NCI-H345 treated with DMSO at 0.1 percent for 48 hours (cell line): ENCODE measurements around the gene BICDL2.
"Not testable (repeated sequence)": the region's sequence is repeated elsewhere in the genome, so short reads cannot be mapped to it uniquely, and the experiment has no call there.

Experiments
- DNase-seq: peaks from one replicate; lab custom pipeline; 2025; ENCODE audit not compliant: unreplicated experiment; lab: John Stamatoyannopoulos, UW

BICDL2 gene, protein sequence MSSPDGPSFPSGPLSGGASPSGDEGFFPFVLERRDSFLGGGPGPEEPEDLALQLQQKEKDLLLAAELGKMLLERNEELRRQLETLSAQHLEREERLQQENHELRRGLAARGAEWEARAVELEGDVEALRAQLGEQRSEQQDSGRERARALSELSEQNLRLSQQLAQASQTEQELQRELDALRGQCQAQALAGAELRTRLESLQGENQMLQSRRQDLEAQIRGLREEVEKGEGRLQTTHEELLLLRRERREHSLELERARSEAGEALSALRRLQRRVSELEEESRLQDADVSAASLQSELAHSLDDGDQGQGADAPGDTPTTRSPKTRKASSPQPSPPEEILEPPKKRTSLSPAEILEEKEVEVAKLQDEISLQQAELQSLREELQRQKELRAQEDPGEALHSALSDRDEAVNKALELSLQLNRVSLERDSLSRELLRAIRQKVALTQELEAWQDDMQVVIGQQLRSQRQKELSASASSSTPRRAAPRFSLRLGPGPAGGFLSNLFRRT

GRCh38 chr16:3036726-3037315 is at the start of gene BICDL2:
TSS of gene BICDL2 (minus strand) at chr16:3036944. CDS start at chr16:3035496, 1,448 bp downstream.
- DNase-seq = no peak

DNA sequence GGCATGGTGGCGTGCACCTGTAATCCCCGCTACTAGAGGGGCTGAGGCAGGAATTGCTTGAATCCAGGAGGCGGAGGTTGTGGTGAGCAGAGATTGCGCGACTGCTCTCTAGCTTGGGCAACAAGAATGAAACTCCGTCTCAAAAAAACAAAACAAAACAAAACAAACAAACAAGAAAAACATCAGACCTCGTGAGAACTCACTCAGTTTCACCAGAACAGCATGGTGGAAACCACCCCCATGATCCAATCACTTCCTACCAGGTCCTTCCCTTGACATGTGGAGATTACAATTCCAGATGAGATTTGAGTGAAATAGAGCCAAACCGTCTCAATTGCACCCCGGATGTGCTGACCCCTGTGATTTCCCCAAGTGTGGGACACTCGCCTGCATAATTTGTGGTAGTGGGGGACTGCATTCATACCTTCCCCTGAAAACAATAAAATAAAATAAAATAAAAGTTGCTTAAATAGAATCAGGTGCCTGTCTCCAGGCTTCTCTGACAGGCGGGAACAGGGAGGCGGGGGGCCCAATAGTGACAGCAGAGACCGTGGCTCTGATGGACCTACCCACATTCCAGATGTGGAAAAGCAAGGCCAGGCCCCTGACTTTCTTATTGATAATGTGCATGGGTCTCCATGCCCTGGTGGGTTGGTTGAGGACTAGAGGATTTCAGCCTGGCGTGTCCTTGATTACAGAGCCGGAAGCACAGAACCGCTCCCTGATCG is 49.3 kb upstream of the BICDL2 start:
- no peak for DNase-seq

DNA sequence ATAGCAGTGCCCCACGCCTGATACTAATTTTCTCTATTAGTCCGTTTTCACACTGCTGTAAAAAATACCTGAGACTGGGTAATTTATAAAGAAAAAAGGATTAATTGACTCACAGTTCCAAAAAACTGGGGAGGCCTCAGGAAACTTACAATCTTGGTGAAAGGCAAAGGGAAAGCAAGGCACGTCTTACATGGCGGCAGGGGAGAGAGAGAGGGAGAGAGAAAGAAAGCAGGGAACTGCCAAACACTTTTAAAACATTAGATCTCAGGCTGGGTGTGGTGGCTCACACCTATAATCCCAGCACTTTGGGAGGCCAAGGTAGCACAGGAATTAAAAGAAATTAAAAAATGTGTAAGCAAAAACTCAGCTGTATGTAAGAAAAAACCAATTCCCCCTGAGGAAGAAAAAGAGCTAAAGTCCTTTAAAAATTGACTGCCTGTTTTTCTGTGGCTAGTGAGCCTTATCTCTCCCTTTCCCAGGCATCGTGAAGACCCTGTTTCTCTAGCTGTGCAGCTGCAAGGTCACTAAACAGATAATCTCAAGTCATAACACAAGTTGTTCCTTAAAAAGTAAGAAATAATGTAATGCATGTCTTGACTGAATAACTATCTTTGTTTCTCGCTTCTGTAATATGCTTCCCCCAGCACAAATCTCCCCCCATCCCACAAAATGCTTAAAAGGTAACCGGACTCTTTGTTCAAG is 48.4 kb upstream of the BICDL2 start:
- DNase-seq = no peak

- no peak for DNase-seq
Measured at GRCh38 chr16:3084491-3084890, 47.7 kb upstream of the BICDL2 start.

DNA sequence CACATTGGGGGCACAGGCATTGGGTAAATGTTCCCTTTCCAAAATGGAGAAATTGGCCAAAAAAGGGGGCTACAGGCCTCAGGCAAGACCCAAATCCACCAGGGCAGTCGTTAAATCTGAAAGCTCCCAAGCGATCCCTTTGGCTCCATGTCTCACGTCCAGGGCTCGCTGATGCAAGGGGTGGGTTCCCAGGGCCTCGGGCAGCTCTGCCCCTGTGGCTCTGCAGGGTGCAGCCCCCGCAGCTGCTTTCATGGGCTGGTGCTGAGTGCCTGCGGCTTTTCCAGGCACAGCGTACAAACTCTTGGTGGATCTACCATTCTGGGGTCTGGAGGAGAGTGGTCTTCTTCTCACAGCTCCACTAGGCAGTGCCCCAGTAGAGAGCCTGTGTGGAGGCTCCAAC is 46.7 kb upstream of the BICDL2 start:
- not testable (repeated sequence) for DNase-seq

- not testable (repeated sequence) for DNase-seq
Measured at GRCh38 chr16:3081957-3082356, 45.2 kb upstream of the BICDL2 start.

DNA sequence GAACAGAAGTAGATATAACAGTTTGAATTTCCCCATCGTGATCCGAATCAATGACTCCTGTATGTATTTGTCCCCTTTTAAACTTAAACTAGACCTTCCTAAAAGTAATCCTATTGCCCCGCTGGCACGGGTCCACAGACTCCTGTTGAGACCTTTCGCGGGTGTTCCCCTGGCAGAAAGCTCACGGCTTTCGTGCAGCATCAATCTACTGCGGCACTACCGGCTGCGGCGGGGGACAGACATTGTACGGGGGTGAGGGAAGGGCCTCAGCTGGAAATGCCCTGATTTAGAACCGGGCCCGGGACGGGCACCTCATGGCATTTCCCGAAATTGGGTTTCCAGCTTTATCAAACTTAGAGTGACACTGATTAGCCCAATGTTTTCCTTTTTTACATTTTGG is 43.3 kb upstream of the BICDL2 start:
- no peak for DNase-seq

DNA sequence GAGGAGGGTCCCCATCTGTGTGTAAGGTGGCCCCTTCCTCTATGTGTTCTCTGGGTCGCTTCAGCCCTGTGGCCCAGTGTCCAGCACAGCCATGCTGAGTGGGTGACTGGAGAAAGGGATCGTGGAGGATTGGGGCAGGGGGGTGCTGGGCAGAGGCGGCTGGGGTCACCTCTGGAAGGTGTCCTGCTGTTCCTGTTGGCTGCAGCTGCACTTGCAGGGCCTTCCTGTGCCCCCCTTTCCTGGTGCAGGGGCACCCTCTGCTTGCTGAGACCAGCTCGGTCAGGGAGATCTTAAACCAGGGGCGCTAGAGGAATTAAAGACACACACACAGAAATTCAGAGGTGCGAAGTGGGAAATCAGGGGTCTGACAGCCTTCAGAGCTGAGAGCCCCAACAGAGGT is 39.8 kb upstream of the BICDL2 start:
- no peak for DNase-seq

GRCh38 chr16:3075946-3076345 is 39.2 kb upstream of the BICDL2 start:
- not testable (repeated sequence) for DNase-seq

- no peak for DNase-seq
Measured at GRCh38 chr16:3075523-3075915, 38.8 kb upstream of the BICDL2 start.

- no peak for DNase-seq
Measured at GRCh38 chr16:3074860-3075522, 38.2 kb upstream of the BICDL2 start.

GRCh38 chr16:3073448-3073847 is 36.7 kb upstream of the BICDL2 start:
- no peak for DNase-seq

GRCh38 chr16:3072576-3073263 is 36.0 kb upstream of the BICDL2 start:
- not testable (repeated sequence) for DNase-seq

GRCh38 chr16:3072148-3072547 is 35.4 kb upstream of the BICDL2 start:
- not testable (repeated sequence) for DNase-seq

GRCh38 chr16:3071655-3072054 is 34.9 kb upstream of the BICDL2 start:
- no peak for DNase-seq

- DNase-seq = no peak
Measured at GRCh38 chr16:3070608-3071111, 33.9 kb upstream of the BICDL2 start.

DNA sequence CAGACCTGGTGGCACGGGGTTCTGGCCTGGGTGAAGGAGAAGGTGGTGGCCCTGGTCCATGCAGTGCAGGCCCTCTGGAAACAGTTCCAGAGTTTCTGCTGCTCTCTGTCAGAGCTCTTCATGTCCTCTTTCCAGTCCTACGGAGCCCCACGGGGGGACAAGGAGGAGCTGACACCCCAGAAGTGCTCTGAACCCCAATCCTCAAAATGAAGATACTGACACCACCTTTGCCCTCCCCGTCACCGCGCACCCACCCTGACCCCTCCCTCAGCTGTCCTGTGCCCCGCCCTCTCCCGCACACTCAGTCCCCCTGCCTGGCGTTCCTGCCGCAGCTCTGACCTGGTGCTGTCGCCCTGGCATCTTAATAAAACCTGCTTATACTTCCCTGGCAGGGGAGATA is 32.4 kb upstream of the BICDL2 start:
- DNase-seq = not testable (repeated sequence)

DNA sequence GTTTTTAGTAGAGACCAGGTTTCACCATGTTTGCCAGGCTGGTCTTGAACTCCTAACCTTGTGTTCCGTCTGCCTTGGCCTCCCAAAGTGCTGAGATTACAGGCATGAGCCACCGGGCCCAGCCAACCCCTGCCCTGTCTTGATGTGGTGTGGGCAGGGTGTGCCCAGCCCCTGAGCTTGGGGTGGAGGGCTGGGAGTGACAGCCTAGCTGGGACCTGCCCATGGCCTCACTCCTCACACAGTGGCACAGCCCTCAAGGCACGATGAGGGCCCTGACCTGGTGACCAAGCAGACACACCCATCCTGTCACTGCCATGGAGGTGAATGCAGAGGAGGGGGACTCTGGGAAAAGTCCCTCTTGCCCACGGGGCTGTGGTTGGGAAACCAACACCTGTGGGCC is 31.7 kb upstream of the BICDL2 start:
- DNase-seq = no peak

- no peak for DNase-seq
Measured at GRCh38 chr16:3066440-3066748, 29.6 kb upstream of the BICDL2 start.
